NCI-H1694 (cell line): ENCODE results near the gene B9D2.

Experiments
- DNase-seq: peaks from one replicate; lab custom pipeline; 2025; lab: John Stamatoyannopoulos, UW

B9D2 gene

GRCh38 chr19:41327576-41328156 is 36.3 kb downstream of the B9D2 start:
- no peak for DNase-seq

GRCh38 chr19:41327076-41327575 is 36.8 kb downstream of the B9D2 start:
- DNase-seq: no peak

- no peak for DNase-seq
Observed at GRCh38 chr19:41325947-41326706, 37.8 kb downstream of the B9D2 start.

GRCh38 chr19:41325640-41325946 is 38.4 kb downstream of the B9D2 start:
- DNase-seq: no peak

DNA sequence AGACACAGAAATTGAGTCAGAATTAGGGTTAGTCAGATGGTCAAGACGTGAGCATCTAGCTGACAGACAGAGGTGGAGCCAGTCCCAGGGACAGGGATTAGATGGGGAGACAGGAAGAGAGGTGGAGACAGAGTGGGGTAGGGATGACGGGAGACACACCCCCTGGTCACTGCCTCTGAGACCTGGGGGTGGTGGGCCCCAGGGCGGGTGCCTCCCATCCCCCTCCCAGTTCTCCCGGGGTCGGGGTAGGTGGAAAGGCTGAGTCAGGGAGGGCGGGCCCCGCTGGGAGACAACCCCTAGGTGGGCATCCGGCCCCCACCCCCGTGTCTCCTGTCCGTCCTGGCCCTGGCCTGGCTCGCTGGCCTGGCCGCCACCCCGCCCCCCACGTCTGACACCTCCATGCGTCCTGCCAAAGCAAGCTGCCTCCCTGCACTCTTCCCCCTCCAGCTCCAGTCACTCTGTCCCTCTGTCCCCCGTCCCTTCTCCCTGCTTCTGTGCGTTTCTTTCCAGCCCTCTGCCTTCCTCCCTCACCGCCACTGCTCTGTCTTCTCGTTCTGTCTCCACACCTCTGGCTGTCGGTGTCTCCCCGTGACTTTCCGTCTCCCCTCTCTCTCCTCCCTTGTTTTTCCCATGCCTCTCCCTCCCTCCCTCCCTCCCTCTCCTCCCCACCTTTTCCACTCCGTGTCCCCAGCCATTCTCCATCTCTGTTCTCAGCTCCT is 38.9 kb downstream of the B9D2 start:
- no peak for DNase-seq

GRCh38 chr19:41324231-41324702 is 39.7 kb downstream of the B9D2 start:
- no peak for DNase-seq

DNA sequence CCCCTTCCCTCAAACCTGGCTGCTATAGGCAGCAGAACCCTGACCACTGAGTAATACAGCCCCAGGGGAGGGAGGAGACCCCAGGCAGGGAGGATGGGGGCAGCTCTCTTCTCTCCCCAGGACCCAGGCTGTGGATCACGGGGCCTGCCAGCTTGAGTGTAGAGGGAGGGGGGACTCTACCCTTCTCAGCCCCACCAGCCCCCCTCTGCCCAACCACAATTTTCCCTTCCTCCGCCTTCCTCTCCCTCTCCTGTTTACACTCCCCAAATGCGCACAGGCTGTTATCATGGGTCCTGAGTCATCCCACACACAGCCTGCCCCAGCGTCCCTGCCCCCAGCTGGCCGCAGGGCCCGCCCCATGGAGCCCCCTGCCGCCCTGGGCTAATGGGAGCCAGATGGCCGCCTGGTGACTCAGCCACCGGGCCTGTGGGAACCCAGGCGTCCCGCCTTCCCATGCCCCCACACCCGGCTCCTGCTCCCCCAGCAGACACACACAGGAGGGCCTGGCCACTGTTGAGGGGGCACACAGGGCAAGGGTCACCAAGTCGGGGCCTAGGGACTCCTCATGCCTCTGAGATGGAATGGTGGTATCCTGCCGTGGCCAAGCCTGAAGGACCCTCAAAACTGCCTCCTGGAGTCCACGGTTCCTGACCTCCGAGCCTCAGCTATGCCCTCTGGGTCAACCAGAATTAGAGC is 40.4 kb downstream of the B9D2 start:
- DNase-seq: peak; percentile 32

DNA sequence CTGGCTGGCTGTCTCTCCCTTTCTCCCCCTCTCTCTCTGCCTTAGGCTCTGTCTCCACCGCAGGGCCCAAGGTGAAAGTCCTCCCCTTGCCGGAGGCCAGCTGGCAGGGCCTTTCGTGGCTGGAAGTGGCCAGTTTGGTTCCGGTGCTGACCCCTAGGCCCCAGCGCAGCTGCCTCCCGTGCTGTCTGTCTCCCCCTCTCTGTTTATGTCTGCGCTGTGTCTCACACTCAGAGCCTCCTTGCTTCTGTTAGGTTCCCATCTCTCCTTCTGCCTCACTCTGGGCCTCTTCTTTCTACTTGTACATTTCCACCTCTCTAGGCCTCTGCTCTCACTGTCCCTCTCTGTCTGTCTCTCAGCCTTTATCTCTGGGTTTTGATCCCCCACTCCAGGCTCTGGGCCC is 40.9 kb downstream of the B9D2 start:
- no peak for DNase-seq

DNA sequence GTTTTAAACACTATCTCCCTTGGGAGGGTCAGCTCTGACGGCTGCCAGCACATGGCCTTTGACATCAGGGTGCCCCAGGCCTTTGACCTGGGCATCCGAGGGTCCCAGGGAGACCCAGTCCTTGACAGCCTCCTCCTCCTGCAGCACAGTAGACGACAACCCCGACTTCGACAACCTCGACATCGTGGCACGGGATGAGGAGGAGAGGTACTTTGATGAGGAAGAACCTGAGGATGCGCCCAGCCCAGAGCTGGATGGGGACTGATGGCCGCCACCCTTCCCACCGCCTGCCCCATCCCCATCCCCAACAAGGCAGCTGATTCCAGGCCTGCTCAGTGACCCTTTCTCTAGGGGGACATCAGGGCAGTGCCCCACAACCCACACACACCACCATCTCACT is 41.5 kb downstream of the B9D2 start:
- no peak for DNase-seq

GRCh38 chr19:41321600-41322270 is 42.2 kb downstream of the B9D2 start:
- DNase-seq: no peak

DNA sequence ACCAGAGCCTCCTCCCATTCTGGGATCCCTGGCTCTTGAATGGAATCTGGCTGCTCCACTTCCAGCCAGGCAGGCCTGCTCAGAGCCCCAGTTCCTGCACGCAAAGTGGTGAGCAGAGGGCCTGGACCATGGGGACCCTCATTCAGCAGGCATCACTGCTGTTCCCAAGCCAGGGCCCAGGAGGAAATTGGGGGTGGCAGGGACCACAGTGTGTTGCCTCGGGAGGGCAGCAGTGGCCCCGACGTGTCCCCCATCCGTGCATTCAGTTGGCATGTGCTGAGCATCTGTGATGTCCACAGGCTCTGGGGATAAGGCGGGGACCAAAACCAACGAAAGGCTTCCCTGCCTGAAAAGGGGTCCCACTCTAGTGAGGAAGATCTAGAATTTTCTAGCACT is 42.7 kb downstream of the B9D2 start:
- no peak for DNase-seq

DNA sequence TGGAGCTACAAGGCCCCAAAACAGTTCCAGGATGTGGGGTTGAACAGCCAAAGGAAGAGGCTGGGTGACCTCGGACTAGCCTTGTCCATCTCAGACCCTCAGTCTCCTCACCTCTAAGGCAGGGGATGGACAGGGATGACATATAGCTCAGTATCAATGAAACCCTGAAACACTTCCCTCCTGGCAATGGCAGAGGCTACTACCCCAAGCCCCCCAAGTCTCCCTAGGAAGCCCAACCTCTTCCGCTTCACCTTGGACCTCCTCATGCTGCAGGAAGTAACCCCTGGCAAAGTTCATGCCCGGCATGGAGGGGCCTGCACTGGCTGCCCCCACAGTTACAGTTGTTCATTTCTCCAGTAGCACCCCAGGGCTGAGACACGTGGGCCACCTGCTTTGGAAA is 43.4 kb downstream of the B9D2 start:
- no peak for DNase-seq

DNA sequence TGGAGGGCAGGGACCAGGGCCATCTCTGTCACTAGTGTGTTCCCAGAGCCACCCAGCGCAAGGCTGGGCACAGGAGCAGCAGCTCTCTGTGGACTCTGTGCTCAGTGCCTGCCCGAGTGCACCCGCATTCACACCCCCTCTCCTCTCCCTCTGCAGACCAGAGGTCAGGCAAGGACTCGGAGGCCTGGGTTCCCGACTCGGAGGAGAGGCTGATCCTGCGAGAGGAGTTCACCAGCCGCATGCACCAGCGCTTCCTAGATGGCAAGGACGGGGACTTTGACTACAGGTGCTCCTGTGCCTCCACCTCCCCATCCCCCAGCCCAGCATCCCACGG is 43.8 kb downstream of the B9D2 start:
- no peak for DNase-seq

DNA sequence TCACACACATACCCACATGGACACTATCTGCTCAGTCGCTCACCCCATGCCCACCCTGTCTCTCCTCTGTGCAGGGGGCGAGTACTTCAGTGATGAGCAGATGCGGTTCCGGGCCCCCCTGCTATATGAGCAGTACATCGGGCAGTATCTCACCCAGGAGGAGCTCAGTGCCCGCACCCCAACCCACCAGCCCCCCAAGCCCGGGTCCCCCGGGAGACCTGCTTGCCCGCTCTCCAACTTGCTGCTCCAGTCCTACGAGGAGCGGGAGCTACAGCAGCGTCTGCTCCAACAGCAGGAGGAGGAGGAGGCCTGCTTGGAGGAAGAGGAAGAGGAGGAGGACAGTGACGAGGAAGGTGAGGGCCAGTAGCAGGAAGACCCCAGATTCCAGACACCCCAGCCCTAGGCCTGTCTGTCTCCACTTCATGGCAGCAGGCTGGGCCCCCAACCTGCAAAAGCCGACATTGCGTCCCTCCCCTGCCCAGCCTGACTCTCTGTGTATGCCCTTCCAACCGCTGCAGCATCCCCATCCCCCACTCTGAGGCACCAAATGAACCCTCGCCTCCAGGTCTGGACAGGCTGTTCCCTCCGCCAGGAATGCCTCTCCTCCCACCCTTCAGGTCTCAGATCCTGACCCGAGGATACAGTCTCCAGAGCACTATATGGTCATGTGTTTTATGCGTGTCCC is 44.3 kb downstream of the B9D2 start:
- no peak for DNase-seq

DNA sequence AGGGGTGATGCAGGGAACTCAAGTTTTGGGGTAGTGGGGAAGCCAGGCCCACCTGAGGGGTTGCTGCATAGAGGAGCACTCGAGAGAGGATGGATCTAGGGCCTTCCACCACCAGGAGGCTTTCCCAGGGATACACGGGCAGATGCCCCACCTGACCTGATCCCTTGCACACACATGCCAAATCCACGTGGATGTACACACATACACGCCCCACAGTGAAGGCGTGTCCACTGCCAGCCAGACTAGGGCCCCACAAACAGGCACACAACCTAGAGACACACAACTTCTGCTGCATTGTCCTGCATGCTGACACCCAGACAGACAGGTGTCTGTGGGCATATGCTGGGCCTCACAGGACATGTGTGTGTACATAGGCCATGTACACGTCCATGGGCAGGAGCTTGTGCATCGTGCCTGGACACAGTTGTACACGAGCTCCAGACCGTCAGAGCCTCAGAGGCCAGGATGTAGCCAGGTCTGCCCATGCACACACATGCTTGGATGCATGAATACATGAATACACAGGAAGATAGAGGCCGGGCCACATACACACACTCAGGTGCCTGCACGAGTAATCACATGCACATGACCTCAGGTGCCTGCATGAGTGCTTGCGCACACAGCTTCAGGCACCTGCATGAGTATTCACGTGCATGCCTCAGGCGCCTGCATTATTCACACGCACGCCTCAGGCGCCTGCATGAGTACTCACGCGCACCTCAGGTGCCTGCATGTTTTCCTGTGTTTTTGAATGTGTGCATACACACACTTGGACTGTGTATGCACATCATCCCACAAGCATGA is 45.1 kb downstream of the B9D2 start:
- DNase-seq: no peak

DNA sequence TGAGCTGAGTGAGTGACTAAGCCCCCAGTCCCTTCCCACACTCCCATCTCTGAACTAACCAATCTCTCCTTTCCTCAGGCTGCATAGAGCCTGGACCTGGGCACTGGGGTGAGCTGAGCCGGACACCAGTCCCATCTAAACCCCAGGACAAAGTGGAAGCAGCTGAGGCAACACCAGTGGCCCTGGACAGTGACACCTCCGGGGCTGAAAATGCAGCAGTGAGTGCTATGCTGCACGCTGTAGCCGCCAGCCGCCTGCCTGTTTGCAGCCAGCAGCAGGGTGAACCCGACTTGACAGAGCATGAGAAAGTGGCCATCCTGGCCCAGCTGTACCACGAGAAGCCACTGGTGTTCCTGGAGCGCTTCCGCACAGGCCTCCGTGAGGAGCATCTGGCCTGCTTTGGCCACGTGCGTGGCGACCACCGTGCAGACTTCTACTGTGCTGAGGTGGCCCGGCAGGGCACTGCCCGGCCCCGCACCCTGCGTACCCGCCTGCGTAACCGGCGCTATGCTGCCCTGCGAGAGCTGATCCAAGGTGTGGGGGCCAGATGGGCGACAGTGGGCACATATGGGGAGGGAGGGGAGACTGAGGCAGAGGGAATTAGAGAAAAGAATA is 47.5 kb downstream of the B9D2 start:
- DNase-seq: no peak

GRCh38 chr19:41311613-41312012 is 52.3 kb downstream of the B9D2 start:
- no peak for DNase-seq

DNA sequence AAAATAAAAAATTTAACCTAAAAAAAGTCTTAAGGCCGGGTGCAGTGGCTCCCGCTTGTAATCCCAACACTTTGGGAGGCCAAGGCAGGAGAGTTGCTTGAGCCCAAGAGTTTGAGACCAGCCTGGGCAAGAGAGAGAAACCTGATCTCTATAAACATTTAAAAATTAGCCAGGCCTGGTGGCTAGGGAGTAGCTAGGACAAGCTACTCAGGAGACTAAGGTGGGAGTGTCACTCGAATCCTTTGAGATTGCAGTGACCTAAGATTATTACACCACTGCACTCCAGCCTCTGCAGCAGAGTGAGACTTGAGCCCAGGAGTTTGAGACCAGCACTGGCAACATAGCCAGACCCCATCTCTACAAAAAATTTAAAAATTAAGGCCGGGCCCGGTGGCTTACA is 52.9 kb downstream of the B9D2 start:
- no peak for DNase-seq

DNA sequence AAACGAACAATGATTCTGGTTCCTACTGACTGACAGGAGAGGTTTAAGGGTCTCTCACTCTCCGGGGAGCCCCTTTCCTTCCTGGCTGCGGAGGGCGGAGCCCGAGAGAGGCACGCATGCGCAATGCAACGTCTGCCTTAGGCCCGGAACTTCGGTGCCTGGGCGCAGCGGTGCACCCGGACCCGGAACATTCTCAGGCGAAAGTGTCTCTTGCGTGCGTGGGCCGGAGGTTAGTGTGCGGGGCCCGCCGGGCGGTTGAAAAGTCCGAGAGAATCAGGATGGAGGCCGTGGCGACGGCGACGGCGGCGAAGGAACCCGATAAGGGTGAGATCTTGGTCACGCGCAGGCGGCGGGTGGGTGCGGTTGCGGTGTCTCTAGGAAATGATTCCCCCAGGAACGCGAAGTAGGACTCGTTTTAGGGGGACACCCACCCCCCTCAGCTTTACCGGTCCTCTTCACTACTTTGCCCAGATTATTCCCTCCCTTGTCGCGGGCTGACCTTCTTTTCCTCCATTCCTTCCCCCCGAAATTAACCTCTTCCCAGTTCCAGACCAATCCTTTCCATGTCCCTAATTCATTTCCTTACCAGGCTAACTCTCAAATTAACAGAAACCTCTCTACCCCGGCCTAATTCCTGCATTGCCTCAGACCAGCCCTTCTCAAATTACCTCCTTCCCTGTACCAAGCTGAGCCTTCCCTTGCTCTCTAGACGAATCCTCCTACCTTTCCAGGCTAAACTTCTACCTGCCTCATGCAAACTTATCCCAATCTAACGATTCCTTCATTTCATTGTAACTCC is 53.7 kb downstream of the B9D2 start, which contains the start of gene CCDC97:
Gene CCDC97 (plus strand): TSS at position 140 of the 799 bp plus-strand sequence. CDS start 139 bp downstream, at position 279.
- peak; percentile 72 for DNase-seq
